Upper lobe of right lung (tissue), 1 donor: ENCODE measurements around the gene NAA16. TPM values are rescaled to one million over a fixed set of nuclear protein-coding genes. Genes with fewer than 3 reads are reported as not detected.
"Not testable (repeated sequence)": the region's sequence is repeated elsewhere in the genome, so short reads cannot be mapped to it uniquely, and the experiment has no call there.

ENCODE experiments used
- ATAC-seq: fragments of 200-7000 bp; cut with Tn5 transposase; one replicate; pipeline ENCODE4 v1.9.1; 2020; ENCODE audit warnings: mild to moderate bottlenecking, moderate library complexity
- DNase-seq: peaks from one replicate; pipeline ENCODE4 v3.0.0-alpha.2; 2020
- H3K27ac ChIP-seq: fragments of 200-600 bp; one replicate; pipeline ENCODE4 v1.8.0; 2022
- H3K27me3 ChIP-seq: fragments of 200-600 bp; one replicate; pipeline ENCODE4 v1.8.0; 2022; ENCODE audit warnings: mild to moderate bottlenecking
- H3K36me3 ChIP-seq: fragments of 200-600 bp; one replicate; pipeline ENCODE4 v1.8.0; 2022
- H3K4me1 ChIP-seq: fragments of 200-600 bp; one replicate; pipeline ENCODE4 v1.8.0; 2022
- H3K4me3 ChIP-seq: fragments of 200-600 bp; one replicate; pipeline ENCODE4 v1.8.0; 2022; ENCODE audit warnings: mild to moderate bottlenecking
- H3K9me3 ChIP-seq: fragments of 200-600 bp; one replicate; pipeline ENCODE4 v1.8.0; 2022
- CTCF ChIP-seq: fragments of 200-600 bp; IDR thresholded peaks from one replicate; pipeline ENCODE4 v1.8.0; 2022; ENCODE audit warnings: antibody characterized with exemption
- intact Hi-C: fragments of 100-400 bp; cut with DNase I; formaldehyde crosslinking; loops from one replicate; pipeline ENCODE4 v1.11.0; 2022
- total RNA-seq: library from RNA; stranded (reverse); fragmentation: NEBNext Ultra II Directional; extraction: Animal tissue kit (Norgen Biotek cat#: 25700); gene quantifications from one replicate; pipeline ENCODE4 v1.2.1, GENCODE V29; 2021
- donor health status: DM: no; HTN: yes; CAD: no; lungs with severe emphysema.

NAA16 gene
- total RNA-seq, 1 donor from 2014 or later = 20.9 TPM

GRCh38 chr13:41413872-41414271 lies 102.8 kb downstream of the NAA16 start:
- no peak for TF ChIP-seq CTCF
- H3K27me3 ChIP-seq = no peaks in the 10 kb centered on the region
- intact Hi-C loops = no loop called here
- no peaks in the 10 kb centered on the region for H3K4me1 ChIP-seq
- ATAC-seq (no peak), DNase-seq (no peak)
- H3K27ac ChIP-seq = no peak overlapping the region
- H3K9me3 ChIP-seq = no peaks in the 10 kb centered on the region
- no peak overlapping the region for H3K4me3 ChIP-seq
- H3K36me3 ChIP-seq = no peaks in the 10 kb centered on the region

GRCh38 chr13:41416276-41416675 lies 105.2 kb downstream of the NAA16 start:
- TF ChIP-seq CTCF = no peak
- intact Hi-C loops = no loop called here

GRCh38 chr13:41418027-41418426 lies 107.0 kb downstream of the NAA16 start:
- Histone ChIP-seq H3K4me1 (no peaks in the 10 kb centered on the region), H3K4me3 (no peak overlapping the region), H3K36me3 (no peaks in the 10 kb centered on the region), H3K9me3 (no peaks in the 10 kb centered on the region), H3K27ac (no peak overlapping the region), H3K27me3 (no peaks in the 10 kb centered on the region)
- no peak for TF ChIP-seq CTCF
- ATAC-seq (no peak), DNase-seq (no peak)
- intact Hi-C loops = no loop called here

More at GRCh38 chr13:41416276-41416675, 105.2 kb downstream of the NAA16 start:
- ATAC-seq (no peak), DNase-seq (no peak)
- Histone ChIP-seq H3K27me3 (no peaks in the 10 kb centered on the region), H3K27ac (no peak overlapping the region), H3K4me1 (no peaks in the 10 kb centered on the region), H3K4me3 (no peak overlapping the region), H3K9me3 (no peaks in the 10 kb centered on the region), H3K36me3 (no peaks in the 10 kb centered on the region)

- ATAC-seq = no peak
- Histone ChIP-seq H3K27ac (no peak overlapping the region), H3K9me3 (no peaks in the 10 kb centered on the region), H3K4me1 (no peaks in the 10 kb centered on the region), H3K4me3 (no peak overlapping the region), H3K27me3 (no peaks in the 10 kb centered on the region), H3K36me3 (no peaks in the 10 kb centered on the region)
- no peak for DNase-seq
- TF ChIP-seq CTCF = no peak
- intact Hi-C loops = no loop called here
These were observed 107.7 kb downstream of the NAA16 start for GRCh38 chr13:41418731-41419130.

GRCh38 chr13:41419206-41419605 lies 108.1 kb downstream of the NAA16 start:
- no peak for TF ChIP-seq CTCF
- Histone ChIP-seq H3K27me3 (no peaks in the 10 kb centered on the region), H3K9me3 (no peaks in the 10 kb centered on the region), H3K4me1 (no peaks in the 10 kb centered on the region), H3K27ac (no peak overlapping the region), H3K4me3 (no peak overlapping the region), H3K36me3 (no peaks in the 10 kb centered on the region)
- intact Hi-C loops = no loop called here
- no peak for ATAC-seq
- DNase-seq = no peak

- no peak overlapping the region for H3K27ac ChIP-seq
- H3K4me3 ChIP-seq = no peak overlapping the region
- TF ChIP-seq CTCF = no peak
- no peaks in the 10 kb centered on the region for H3K9me3 ChIP-seq
- no peak for DNase-seq
- H3K27me3 ChIP-seq = no peaks in the 10 kb centered on the region
- no peak for ATAC-seq
- H3K36me3 ChIP-seq = no peaks in the 10 kb centered on the region
- intact Hi-C loops = no loop called here
- no peaks in the 10 kb centered on the region for H3K4me1 ChIP-seq
These were observed 109.1 kb downstream of the NAA16 start for GRCh38 chr13:41420146-41420545.

GRCh38 chr13:41421330-41421729 lies 110.3 kb downstream of the NAA16 start:
- H3K27me3 ChIP-seq, H3K4me1 ChIP-seq, ATAC-seq, H3K4me3 ChIP-seq, H3K36me3 ChIP-seq, H3K27ac ChIP-seq, DNase-seq, intact Hi-C loops, H3K9me3 ChIP-seq: not testable (repeated sequence)

- H3K4me1 ChIP-seq, ATAC-seq, H3K9me3 ChIP-seq, DNase-seq, H3K4me3 ChIP-seq, H3K27ac ChIP-seq, H3K27me3 ChIP-seq, intact Hi-C loops, H3K36me3 ChIP-seq: not testable (repeated sequence)
These were observed 110.9 kb downstream of the NAA16 start for GRCh38 chr13:41421983-41422382.

- ATAC-seq, intact Hi-C loops, H3K36me3 ChIP-seq, H3K27ac ChIP-seq, H3K4me3 ChIP-seq, H3K4me1 ChIP-seq, H3K9me3 ChIP-seq, DNase-seq, H3K27me3 ChIP-seq: not testable (repeated sequence)
These were observed 112.2 kb downstream of the NAA16 start for GRCh38 chr13:41423259-41423658.
